Breast epithelium (tissue), 4 donors: ENCODE data around the gene NOL4. TPM values are rescaled to one million over a fixed set of nuclear protein-coding genes. Genes with fewer than 3 reads are reported as not detected.
"Not testable (repeated sequence)": the region's sequence is repeated elsewhere in the genome, so short reads cannot be mapped to it uniquely, and the experiment has no call there.

Source experiments
- DNase-seq, 2 donors: peaks; one replicate each; pipeline ENCODE4 v3.0.0-alpha.2; 2019; ENCODE audit warnings: low spot score in 2 of 2
- H3K27ac ChIP-seq, 2 donors: fragments of 200-600 bp; sonication (generic) in 1 of 2; one replicate each; pipeline ENCODE4 v1.5.1; 2016 to 2019; ENCODE audit warnings: mild to moderate bottlenecking in 1 of 2
- H3K27me3 ChIP-seq, 2 donors: fragments of 200-600 bp; sonication (generic) in 1 of 2; one replicate each; pipeline versions ENCODE4 v1.5.1 to v1.6.0; 2017 to 2019; ENCODE audit warnings: control low read depth in 1 of 2, mild to moderate bottlenecking in 1 of 2
- H3K36me3 ChIP-seq: fragments of 200-600 bp; one replicate; pipeline ENCODE4 v1.5.1; 2019
- H3K4me1 ChIP-seq, 2 donors: fragments of 200-600 bp; sonication (generic); one replicate each; pipeline ENCODE4 v1.5.1; 2016 to 2019; ENCODE audit warnings: control low read depth in 1 of 2
- H3K4me3 ChIP-seq, 3 donors: fragments of 200-600 bp; sonication (generic); 1 replicate in 2 of 3; 2 replicates in 1 of 3; pipeline ENCODE4 v1.5.1; 2016 to 2019; ENCODE audit warnings: mild to moderate bottlenecking in 3 of 3, moderate library complexity in 2 of 3
- H3K9me3 ChIP-seq, 2 donors: fragments of 200-600 bp; sonication (generic) in 1 of 2; one replicate each; pipeline ENCODE4 v1.5.1; 2016 to 2019; ENCODE audit warnings: control low read depth in 1 of 2
- CTCF ChIP-seq, 3 donors: fragments of 450-650 bp; IDR thresholded peaks; one replicate each; pipeline ENCODE4 v1.5.1; 2016 to 2017; ENCODE audit warnings: antibody characterized with exemption in 3 of 3, mild to moderate bottlenecking in 3 of 3, moderate library complexity in 3 of 3
- POLR2A ChIP-seq: fragments of 450-650 bp; IDR thresholded peaks from one replicate; pipeline ENCODE4 v1.6.1; 2016; ENCODE audit warnings: antibody characterized with exemption, mild to moderate bottlenecking, moderate library complexity
- POLR2AphosphoS5 ChIP-seq, 3 donors: sonication (generic); formaldehyde crosslinking; IDR thresholded peaks; one replicate each; pipeline ENCODE4 v1.6.1; 2017; ENCODE audit warnings: antibody characterized with exemption in 3 of 3
- intact Hi-C: fragments of 100-400 bp; cut with DNase I; formaldehyde crosslinking; loops from one replicate; pipeline ENCODE4 v1.15.1; 2023; ENCODE audit warnings: low total_unique reads
- total RNA-seq, 3 donors: library from RNA; depleted of rRNA; stranded (reverse); fragments of >200 nt; gene quantifications; one replicate each; pipeline ENCODE4 v1.1.0, GENCODE V29; 2016

NOL4 gene
- total RNA-seq, 3 donors from 2014 or later, result under 0.01 TPM; not detected in 2

GRCh38 chr18:34242739-34243138 lies 18.0 kb upstream of the NOL4 start:
- intact Hi-C loops, result no loop called here
- Histone ChIP-seq H3K4me3 (no peak overlapping the region), H3K4me1 (no peaks in the 10 kb centered on the region), H3K9me3 (no peaks in the 10 kb centered on the region), H3K36me3 (no peaks in the 10 kb centered on the region), H3K27ac (no peak overlapping the region), H3K27me3 (no peaks in the 10 kb centered on the region)
- TF ChIP-seq CTCF (IDR thresholded peaks at IDR 0.05) (no peak), POLR2AphosphoS5 (IDR thresholded peaks at IDR 0.05) (no peak)
- no peak for DNase-seq

- H3K27ac ChIP-seq, H3K9me3 ChIP-seq, H3K4me1 ChIP-seq, H3K36me3 ChIP-seq, DNase-seq, H3K4me3 ChIP-seq, intact Hi-C loops, H3K27me3 ChIP-seq: not testable (repeated sequence)
These were observed 9.2 kb upstream of the NOL4 start for GRCh38 chr18:34233781-34234388.

- Histone ChIP-seq H3K4me1 (peaks cover 0 to 2% of the 10 kb centered on the region in 2 donors), H3K36me3 (no peaks in the 10 kb centered on the region), H3K27me3 (peaks cover 0 to 46% of the 10 kb centered on the region in 2 donors), H3K4me3 (peak overlapping the region in 2 of 3 donors; percentile 54 to 68), H3K9me3 (no peaks in the 10 kb centered on the region), H3K27ac (no peak overlapping the region)
- DNase-seq, result no peak
- intact Hi-C loops, result no loop called here
- no peak for TF ChIP-seq POLR2AphosphoS5 (IDR thresholded peaks at IDR 0.05)
- TF ChIP-seq CTCF (IDR thresholded peaks at IDR 0.05), result no peak
- no peak for TF ChIP-seq POLR2A
These were observed 473 bp upstream of the NOL4 start for GRCh38 chr18:34225218-34225553.

- H3K27ac ChIP-seq, result no peak overlapping the region
- intact Hi-C loops, result no loop called here
- peaks cover 0 to 46% of the 10 kb centered on the region in 2 donors for H3K27me3 ChIP-seq
- H3K4me1 ChIP-seq, result peaks cover 0 to 2% of the 10 kb centered on the region in 2 donors
- H3K4me3 ChIP-seq, result peak overlapping the region; percentile 37 to 68 (median 54)
- TF ChIP-seq POLR2A (no peak), CTCF (IDR thresholded peaks at IDR 0.05) (no peak), POLR2AphosphoS5 (IDR thresholded peaks at IDR 0.05) (no peak)
- no peaks in the 10 kb centered on the region for H3K36me3 ChIP-seq
- H3K9me3 ChIP-seq, result no peaks in the 10 kb centered on the region
- DNase-seq, result no peak
These were observed 755 bp downstream of the NOL4 start for GRCh38 chr18:34223893-34224422.

GRCh38 chr18:34223164-34223892 lies 1.4 kb downstream of the NOL4 start:
- Histone ChIP-seq H3K27me3 (peaks cover 0 to 46% of the 10 kb centered on the region in 2 donors), H3K27ac (no peak overlapping the region), H3K9me3 (no peaks in the 10 kb centered on the region), H3K4me3 (peak overlapping the region; percentile 37 to 68 (median 54)), H3K36me3 (no peaks in the 10 kb centered on the region), H3K4me1 (peaks cover 0 to 2% of the 10 kb centered on the region in 2 donors)
- no peak for TF ChIP-seq POLR2A
- no peak for TF ChIP-seq CTCF (IDR thresholded peaks at IDR 0.05)
- no peak for TF ChIP-seq POLR2AphosphoS5 (IDR thresholded peaks at IDR 0.05)
- DNase-seq, result no peak
- intact Hi-C loops, result no loop called here
